Coronary artery (tissue), 2 donors: Measurements from ENCODE around the gene LBHD2.
A peak's percentile ranks its signal among the peaks of the same experiment; 100 is the strongest.

Experiments
- DNase-seq: peaks from one replicate; pipeline ENCODE4 v3.0.0-alpha.2; 2017; ENCODE audit warnings: low spot score
- H3K27ac ChIP-seq, 2 donors: fragments of 200-600 bp; sonication (generic); one replicate each; pipeline ENCODE4 v1.5.1; 2016 to 2019
- H3K4me3 ChIP-seq: fragments of 200-600 bp; sonication (generic); 2 replicates; pipeline ENCODE4 v1.5.1; 2016; ENCODE audit warnings: mild to moderate bottlenecking, moderate library complexity
- TF ChIP-seq, protein P1 (sequence below): fragments of 200-600 bp; sonication (generic); IDR thresholded peaks from one replicate; pipeline ENCODE4 v1.5.1; 2019; ENCODE audit warnings: antibody characterized with exemption

Gene LBHD2

DNA sequence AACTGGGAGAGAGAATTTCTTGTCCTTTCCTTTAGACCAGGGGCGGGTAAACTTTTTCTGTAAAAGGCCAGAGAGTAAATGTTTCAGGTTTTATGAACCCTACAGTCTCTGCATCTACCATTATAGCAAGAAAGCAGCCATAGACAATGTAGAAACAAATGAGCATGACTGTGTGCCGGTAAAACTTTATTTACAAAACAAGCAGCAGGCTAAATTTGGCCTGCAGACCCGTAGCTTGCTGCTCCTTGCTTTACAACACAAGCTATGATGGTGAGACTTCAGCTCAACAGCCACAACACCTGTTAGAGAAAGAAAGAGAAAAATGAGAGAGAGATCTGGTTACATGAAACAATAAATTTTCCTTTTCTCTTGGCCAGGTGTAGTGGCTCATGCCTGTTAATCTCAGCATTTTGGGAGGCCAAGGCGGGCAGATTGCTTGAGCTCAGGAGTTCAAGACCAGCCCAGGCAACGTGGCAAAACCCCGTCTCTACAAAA is 22.5 kb upstream of the LBHD2 start:
- no peak overlapping the region for H3K27ac ChIP-seq
- no peak for DNase-seq
- no peak overlapping the region for H3K4me3 ChIP-seq
- TF ChIP-seq, protein P1, sequence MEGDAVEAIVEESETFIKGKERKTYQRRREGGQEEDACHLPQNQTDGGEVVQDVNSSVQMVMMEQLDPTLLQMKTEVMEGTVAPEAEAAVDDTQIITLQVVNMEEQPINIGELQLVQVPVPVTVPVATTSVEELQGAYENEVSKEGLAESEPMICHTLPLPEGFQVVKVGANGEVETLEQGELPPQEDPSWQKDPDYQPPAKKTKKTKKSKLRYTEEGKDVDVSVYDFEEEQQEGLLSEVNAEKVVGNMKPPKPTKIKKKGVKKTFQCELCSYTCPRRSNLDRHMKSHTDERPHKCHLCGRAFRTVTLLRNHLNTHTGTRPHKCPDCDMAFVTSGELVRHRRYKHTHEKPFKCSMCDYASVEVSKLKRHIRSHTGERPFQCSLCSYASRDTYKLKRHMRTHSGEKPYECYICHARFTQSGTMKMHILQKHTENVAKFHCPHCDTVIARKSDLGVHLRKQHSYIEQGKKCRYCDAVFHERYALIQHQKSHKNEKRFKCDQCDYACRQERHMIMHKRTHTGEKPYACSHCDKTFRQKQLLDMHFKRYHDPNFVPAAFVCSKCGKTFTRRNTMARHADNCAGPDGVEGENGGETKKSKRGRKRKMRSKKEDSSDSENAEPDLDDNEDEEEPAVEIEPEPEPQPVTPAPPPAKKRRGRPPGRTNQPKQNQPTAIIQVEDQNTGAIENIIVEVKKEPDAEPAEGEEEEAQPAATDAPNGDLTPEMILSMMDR: no peak

DNA sequence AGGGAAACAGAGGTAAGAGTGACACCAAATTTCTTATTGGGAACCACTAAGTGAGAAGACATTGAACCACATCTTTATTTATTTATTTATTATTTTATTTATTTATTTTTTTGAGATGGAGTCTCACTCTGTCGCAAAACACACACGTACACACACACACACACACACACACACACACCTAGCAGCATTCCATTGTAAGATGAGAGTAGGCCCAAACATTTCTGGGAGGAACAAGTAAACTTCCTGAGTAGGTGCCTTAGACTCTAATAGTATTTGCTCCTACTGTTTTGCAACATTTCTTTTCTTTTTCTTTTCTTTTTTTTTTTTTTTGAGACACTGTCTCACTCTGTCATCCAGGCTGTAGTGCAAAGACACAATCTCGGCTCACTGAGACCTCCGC is 19.6 kb upstream of the LBHD2 start:
- TF ChIP-seq, protein P1: no peak
- Histone ChIP-seq H3K27ac (no peak overlapping the region), H3K4me3 (no peak overlapping the region)
- no peak for DNase-seq

DNA sequence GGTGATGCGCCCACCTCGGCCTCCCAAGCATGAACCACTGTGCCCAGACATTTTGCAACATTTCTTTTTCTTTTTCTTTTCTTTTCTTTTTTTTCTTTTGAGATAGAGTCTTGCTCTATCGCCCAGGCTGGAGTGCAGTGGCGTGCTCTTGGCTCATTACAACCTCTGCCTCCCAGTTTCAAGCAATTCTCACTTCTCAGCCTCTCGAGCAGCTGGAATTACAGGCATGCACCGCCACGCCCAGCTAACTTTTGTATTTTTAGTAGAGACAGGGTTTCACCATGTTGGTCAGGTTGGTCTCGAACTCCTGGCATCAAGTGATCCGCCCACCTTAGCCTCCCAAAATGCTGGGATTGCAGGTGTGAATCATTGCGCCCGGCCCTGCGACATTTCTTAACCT is 19.0 kb upstream of the LBHD2 start:
- Histone ChIP-seq H3K27ac (no peak overlapping the region), H3K4me3 (no peak overlapping the region)
- TF ChIP-seq, protein P1: no peak
- no peak for DNase-seq

DNA sequence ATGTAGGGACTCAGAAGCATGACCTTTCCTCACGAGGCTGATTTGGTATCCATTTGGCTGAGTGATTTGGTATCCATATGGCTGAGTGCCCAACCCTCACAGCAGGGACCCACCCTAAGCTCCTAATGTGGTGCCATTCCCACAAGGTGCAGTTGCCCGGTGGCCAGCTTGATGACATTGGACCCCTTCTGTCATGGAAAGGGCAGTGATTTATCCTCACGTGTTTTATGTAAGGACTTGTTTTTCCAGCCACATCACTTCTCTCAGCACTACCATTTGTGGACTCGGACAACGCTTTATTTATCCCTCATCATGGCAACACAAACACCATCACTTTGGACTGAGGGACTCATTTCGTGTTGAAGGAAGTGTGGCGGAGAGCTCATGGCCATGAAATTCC is 18.1 kb upstream of the LBHD2 start:
- no peak overlapping the region for H3K4me3 ChIP-seq
- TF ChIP-seq, protein P1: no peak
- no peak for DNase-seq
- peak overlapping the region in 1 of 2 donors; percentile 34 for H3K27ac ChIP-seq

DNA sequence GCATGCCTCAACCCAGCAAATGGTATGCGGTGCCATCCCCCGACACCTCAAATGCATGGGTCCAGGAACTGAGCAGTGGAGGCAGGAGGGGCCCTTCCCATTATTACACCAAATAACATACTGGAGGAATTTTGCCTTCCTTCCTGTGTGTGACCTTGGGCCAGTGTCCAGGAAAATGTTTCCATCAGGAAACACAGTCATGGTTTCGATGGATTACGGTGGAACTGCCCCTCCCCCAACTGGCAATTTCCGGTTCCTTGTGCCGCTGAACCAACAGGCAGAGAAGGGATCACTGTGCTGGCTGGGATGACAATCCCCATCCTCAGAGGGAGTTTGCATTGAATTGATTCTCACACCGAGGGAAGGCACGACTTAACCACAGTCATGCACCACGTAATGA is 17.6 kb upstream of the LBHD2 start:
- no peak for DNase-seq
- H3K27ac ChIP-seq: peak overlapping the region in 1 of 2 donors; percentile 34
- TF ChIP-seq, protein P1: no peak
- H3K4me3 ChIP-seq: no peak overlapping the region

DNA sequence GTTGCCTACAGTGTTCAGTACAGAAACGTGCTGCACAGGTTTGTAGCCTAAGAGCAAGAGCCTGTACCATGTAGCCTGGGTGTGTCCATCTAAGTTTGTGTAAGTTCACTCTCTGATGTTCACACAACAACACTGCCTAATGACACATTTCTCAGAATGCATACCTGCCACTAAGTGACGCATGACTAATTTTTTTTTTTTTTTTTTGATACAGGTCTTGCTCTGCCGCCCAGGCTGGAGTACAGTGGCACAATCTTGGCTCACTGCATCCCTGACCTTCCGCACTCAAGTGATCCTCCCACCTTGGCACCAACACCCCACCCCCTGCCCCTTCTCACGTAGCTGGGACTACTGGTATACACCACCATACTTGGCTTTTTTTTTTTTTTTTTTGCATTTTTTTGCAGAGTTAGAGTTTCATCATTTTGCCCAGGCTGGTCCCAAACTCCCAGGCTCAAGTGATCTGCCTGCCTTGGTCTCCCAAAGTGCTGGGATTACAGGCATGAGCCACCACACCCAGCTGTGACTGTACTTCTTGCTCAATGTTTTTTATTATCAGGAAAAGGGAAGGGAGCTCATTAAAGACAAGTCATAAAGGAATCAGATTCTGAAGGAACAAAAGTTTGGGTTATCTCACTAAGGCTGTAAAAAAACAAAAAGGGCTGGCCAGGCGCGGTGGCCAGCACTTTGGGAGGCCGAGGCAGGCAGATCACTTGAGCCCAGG is 16.6 kb upstream of the LBHD2 start:
- TF ChIP-seq, protein P1: no peak
- peak overlapping the region in 1 of 2 donors; percentile 78 for H3K27ac ChIP-seq
- no peak for DNase-seq
- H3K4me3 ChIP-seq: no peak overlapping the region

DNA sequence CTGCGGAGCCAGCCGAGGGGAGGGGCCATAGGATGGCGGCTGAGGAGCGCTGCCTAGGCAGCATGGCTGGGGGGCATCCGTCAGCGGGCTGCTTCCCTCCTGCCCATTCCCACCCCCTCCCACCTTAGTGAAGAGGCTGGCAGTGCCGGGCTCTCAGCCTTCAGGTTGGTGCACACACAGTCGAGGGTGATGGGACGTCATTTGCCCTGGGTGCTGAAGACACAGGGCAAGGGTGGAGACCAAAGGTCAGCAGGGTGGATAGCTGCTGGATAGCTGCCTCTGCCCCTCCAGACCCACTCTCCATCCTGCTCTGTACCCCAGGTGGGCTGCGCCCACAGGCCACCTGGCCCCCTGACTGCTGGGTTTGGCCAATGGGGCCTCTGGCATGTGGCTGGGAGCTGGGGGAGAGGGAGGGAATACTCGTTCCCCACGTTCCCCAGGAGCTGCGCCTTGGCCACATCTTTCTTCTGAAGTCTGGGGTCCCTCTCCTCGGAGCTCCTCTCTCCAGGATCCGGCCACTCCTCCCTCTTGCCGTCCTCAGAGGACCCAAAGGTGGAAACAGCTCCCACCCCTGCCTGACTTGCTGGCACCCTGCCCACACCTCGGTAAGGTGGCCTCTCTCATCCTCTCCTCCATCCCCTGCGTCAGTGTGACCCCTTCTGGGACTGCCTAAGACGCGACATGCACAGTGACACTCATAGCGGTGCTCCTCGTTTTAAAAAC is 15.5 kb upstream of the LBHD2 start:
- TF ChIP-seq, protein P1: no peak
- DNase-seq: no peak
- Histone ChIP-seq H3K27ac (peak overlapping the region in 1 of 2 donors; percentile 78), H3K4me3 (no peak overlapping the region)
